Osteoblast (primary cell): ENCODE data around the gene TMEM183A. TPM values are rescaled to one million over a fixed set of nuclear protein-coding genes. Genes with fewer than 3 reads are reported as not detected.
A peak's percentile ranks its signal among the peaks of the same experiment; 100 is the strongest.

Source experiments
- DNase-seq: peaks from one replicate; pipeline ENCODE4 v3.0.0; 2011; ENCODE audit warnings: low spot score, mixed read lengths; ENCODE audit not compliant: insufficient read length; ENCODE audit errors: missing footprints
- H2AFZ ChIP-seq: 2 replicates; pipeline ENCODE4 v1.6.0; 2011; ENCODE audit warnings: mild to moderate bottlenecking, low read length
- H3K27ac ChIP-seq: 2 replicates; pipeline ENCODE4 v1.5.1; 2011; ENCODE audit warnings: mild to moderate bottlenecking, low read depth, low read length, moderate library complexity
- H3K27me3 ChIP-seq: 2 replicates; pipeline ENCODE4 v1.6.0; 2012; ENCODE audit warnings: mild to moderate bottlenecking, control low read depth, inconsistent platforms, low read length, moderate library complexity; ENCODE audit not compliant: insufficient read depth
- H3K36me3 ChIP-seq: 2 replicates; pipeline ENCODE4 v1.5.1; 2011; ENCODE audit warnings: mild to moderate bottlenecking, low read length, control low read depth, moderate library complexity; ENCODE audit not compliant: insufficient read depth
- H3K4me1 ChIP-seq: 2 replicates; pipeline ENCODE4 v1.5.1; 2011; ENCODE audit warnings: mild to moderate bottlenecking, low read length, control low read depth, moderate library complexity; ENCODE audit not compliant: insufficient read depth
- H3K4me2 ChIP-seq: 2 replicates; pipeline ENCODE4 v1.6.0; 2011; ENCODE audit warnings: mild to moderate bottlenecking, low read length; ENCODE audit not compliant: insufficient read depth
- H3K4me3 ChIP-seq: fragments of 200-600 bp; sonication (generic); 3 replicates; pipeline ENCODE4 v1.5.1; 2012; ENCODE audit warnings: mild to moderate bottlenecking, low read length, inconsistent platforms; ENCODE audit not compliant: insufficient read depth
- H3K79me2 ChIP-seq: 2 replicates; pipeline ENCODE4 v1.6.0; 2012; ENCODE audit warnings: mild to moderate bottlenecking, low read length, control low read depth, inconsistent platforms; ENCODE audit not compliant: insufficient read depth
- H3K9me3 ChIP-seq: 2 replicates; pipeline ENCODE4 v1.5.1; 2011; ENCODE audit warnings: low read depth, low read length, control low read depth
- H4K20me1 ChIP-seq: 2 replicates; pipeline ENCODE4 v1.6.0; 2012; ENCODE audit warnings: mild to moderate bottlenecking, low read length, control low read depth; ENCODE audit not compliant: insufficient read depth
- total RNA-seq: library from RNA; depleted of rRNA; stranded (reverse); fragments of >200 nt; gene quantifications from 2 replicates; pipeline ENCODE4 v1.2.3, GENCODE V29; 2012
- TF ChIP-seq, protein P1 (sequence below): IDR thresholded peaks from 2 replicates; pipeline ENCODE4 v1.5.1; 2011; ENCODE audit warnings: mild to moderate bottlenecking, low read depth, low read length, moderate library complexity; ENCODE audit errors: extremely low read depth

Gene TMEM183A
- total RNA-seq, 1 donor, result 118 TPM

DNA sequence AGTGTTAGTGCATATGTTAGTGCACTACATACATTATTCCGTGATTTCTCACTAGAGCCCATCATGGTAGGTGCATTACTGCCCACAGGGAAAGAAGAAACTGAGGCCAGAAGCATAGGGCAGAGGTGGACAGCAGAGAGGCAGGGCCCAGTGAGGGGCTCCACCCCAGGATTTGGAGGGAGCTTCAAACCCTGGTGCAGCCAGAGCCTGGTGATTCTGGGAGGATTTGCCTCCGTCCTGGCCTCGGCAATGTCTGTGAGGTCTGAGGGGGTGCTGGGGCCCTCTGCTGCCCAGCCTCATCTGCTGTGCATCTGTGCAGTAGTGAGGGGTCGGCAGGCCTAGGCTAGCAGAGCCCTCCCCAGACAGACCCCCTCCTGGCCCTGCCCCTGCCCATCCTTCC lies 41.9 kb downstream of the TMEM183A start:
- Histone ChIP-seq H3K4me1 (peaks cover 14% of the 10 kb centered on the region), H3K36me3 (no peaks in the 10 kb centered on the region), H2AFZ (no peak overlapping the region), H4K20me1 (no peaks in the 10 kb centered on the region), H3K27ac (no peak overlapping the region), H3K4me2 (no peak overlapping the region), H3K9me3 (no peaks in the 10 kb centered on the region), H3K4me3 (no peak overlapping the region), H3K79me2 (no peaks in the 10 kb centered on the region), H3K27me3 (no peaks in the 10 kb centered on the region)
- no peak for DNase-seq
- TF ChIP-seq, protein P1, sequence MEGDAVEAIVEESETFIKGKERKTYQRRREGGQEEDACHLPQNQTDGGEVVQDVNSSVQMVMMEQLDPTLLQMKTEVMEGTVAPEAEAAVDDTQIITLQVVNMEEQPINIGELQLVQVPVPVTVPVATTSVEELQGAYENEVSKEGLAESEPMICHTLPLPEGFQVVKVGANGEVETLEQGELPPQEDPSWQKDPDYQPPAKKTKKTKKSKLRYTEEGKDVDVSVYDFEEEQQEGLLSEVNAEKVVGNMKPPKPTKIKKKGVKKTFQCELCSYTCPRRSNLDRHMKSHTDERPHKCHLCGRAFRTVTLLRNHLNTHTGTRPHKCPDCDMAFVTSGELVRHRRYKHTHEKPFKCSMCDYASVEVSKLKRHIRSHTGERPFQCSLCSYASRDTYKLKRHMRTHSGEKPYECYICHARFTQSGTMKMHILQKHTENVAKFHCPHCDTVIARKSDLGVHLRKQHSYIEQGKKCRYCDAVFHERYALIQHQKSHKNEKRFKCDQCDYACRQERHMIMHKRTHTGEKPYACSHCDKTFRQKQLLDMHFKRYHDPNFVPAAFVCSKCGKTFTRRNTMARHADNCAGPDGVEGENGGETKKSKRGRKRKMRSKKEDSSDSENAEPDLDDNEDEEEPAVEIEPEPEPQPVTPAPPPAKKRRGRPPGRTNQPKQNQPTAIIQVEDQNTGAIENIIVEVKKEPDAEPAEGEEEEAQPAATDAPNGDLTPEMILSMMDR, result no peak

- Histone ChIP-seq H3K4me3 (no peak overlapping the region), H3K79me2 (no peaks in the 10 kb centered on the region), H2AFZ (no peak overlapping the region), H3K27me3 (no peaks in the 10 kb centered on the region), H3K27ac (no peak overlapping the region), H4K20me1 (no peaks in the 10 kb centered on the region), H3K9me3 (no peaks in the 10 kb centered on the region), H3K36me3 (no peaks in the 10 kb centered on the region), H3K4me2 (no peak overlapping the region), H3K4me1 (peaks cover 14% of the 10 kb centered on the region)
- peak; percentile 74 for DNase-seq
- TF ChIP-seq, protein P1, result no peak
These were observed 42.5 kb downstream of the TMEM183A start for GRCh38 chr1:203049576-203050180.

DNA sequence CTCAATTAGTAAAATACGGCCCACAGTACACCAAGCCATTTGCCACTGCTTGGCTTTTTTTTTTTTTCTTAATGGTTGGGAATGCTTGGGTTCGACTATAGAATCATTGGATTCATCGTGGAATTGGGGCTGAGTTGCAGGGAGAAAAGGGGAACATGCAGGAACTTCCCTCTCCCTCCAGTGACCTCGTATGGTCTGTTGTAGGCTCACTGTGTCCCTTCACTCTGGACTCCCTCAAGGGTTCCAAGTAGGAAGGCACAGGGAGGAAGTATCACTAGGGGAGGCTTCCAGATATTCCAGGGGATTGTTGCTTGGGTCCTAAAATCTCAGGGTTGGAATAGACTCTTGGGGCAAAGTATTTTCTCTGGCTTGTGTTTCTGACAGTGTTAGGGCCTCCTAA lies 43.7 kb downstream of the TMEM183A start:
- no peak overlapping the region for H2AFZ ChIP-seq
- no peaks in the 10 kb centered on the region for H3K79me2 ChIP-seq
- H3K27ac ChIP-seq, result no peak overlapping the region
- H3K27me3 ChIP-seq, result no peaks in the 10 kb centered on the region
- H3K9me3 ChIP-seq, result no peaks in the 10 kb centered on the region
- H4K20me1 ChIP-seq, result no peaks in the 10 kb centered on the region
- TF ChIP-seq, protein P1, result no peak
- peaks cover 14% of the 10 kb centered on the region for H3K4me1 ChIP-seq
- no peaks in the 10 kb centered on the region for H3K36me3 ChIP-seq
- DNase-seq, result no peak
- H3K4me2 ChIP-seq, result no peak overlapping the region
- H3K4me3 ChIP-seq, result no peak overlapping the region

GRCh38 chr1:203051841-203052324 lies 44.7 kb downstream of the TMEM183A start:
- no peaks in the 10 kb centered on the region for H3K27me3 ChIP-seq
- H2AFZ ChIP-seq, result no peak overlapping the region
- no peak overlapping the region for H3K4me2 ChIP-seq
- peaks cover 8% of the 10 kb centered on the region for H3K4me1 ChIP-seq
- no peaks in the 10 kb centered on the region for H3K79me2 ChIP-seq
- no peak overlapping the region for H3K4me3 ChIP-seq
- no peaks in the 10 kb centered on the region for H4K20me1 ChIP-seq
- no peaks in the 10 kb centered on the region for H3K9me3 ChIP-seq
- TF ChIP-seq, protein P1, result no peak
- no peaks in the 10 kb centered on the region for H3K36me3 ChIP-seq
- no peak overlapping the region for H3K27ac ChIP-seq
- peak; percentile 52 for DNase-seq
